NCI-H524 treated with DMSO at 0.1 percent for 48 hours (cell line): ENCODE results near the gene DYRK1B.
"Not testable (repeated sequence)": the region's sequence is repeated elsewhere in the genome, so short reads cannot be mapped to it uniquely, and the experiment has no call there.

Experiments used
- DNase-seq: peaks from one replicate; lab custom pipeline; 2025; lab: John Stamatoyannopoulos, UW

DYRK1B gene

DNA sequence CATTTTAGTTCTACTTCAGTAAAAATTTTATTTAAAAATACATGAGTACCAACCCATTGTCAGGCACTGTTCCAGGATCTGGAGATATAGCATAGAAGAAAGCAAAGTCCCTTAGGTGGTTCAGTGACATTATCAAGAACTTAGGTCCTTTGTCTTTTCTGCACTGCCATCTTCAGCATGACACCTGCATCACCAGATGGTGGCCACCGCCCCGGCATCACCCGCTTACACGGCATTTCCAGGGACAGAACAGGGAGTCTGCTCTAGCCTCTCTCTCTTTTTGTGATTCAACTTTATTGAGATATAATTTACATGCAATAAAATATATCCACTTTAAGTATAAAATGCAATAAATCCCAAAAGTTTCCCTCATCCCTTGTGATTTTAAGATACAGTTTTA, 23.5 kb downstream of the DYRK1B start:
- DNase-seq = no peak

GRCh38 chr19:39809368-39809767, 24.6 kb downstream of the DYRK1B start:
- DNase-seq = no peak

DNA sequence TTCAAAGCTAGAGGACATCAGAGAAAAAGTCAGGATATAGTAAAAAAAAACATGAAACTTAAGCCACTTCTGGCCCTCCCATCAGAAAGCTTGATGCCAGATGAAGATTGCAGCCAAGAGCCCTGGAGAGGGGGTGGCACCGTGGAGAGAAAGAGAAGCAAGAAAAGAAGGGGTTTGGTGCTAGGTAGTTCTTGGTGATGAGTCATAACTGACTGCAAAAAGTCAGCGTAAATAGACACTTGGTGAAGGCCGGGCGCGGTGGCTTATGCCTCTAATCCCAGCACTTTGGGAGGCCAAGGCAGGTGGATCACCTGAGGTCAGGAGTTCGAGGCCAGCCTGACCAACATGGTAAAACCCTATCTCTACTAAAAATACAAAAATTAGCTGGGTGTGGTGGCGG, 25.3 kb downstream of the DYRK1B start:
- DNase-seq = not testable (repeated sequence)

DNA sequence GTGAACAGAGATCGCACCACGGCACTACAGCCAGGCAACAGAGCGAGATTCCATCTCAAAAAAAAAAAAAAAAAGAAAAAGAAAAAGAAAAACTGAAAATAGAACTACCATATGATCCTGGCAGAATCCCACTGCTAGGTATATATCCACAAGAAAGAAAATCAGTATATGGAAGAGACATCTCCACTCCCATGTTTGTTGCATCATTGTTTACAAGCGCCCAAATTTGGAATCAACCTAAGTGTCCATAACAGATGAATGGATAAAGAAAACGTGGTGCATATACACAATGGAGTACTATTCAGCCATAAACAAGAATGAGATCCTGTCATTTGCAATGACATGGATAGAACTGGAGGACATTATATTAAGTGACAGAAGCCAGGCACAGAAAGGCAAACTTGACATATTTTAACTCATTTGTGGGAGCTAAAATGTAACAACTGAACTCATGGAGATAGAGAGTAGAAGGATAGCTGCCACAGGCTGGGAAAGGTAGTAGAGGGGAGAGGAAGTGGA, 26.1 kb downstream of the DYRK1B start:
- no peak for DNase-seq

GRCh38 chr19:39805104-39805503, 28.9 kb downstream of the DYRK1B start:
- DNase-seq = no peak

GRCh38 chr19:39802958-39803357, 31.0 kb downstream of the DYRK1B start:
- DNase-seq = no peak

GRCh38 chr19:39797083-39797482, 36.9 kb downstream of the DYRK1B start:
- no peak for DNase-seq

DNA sequence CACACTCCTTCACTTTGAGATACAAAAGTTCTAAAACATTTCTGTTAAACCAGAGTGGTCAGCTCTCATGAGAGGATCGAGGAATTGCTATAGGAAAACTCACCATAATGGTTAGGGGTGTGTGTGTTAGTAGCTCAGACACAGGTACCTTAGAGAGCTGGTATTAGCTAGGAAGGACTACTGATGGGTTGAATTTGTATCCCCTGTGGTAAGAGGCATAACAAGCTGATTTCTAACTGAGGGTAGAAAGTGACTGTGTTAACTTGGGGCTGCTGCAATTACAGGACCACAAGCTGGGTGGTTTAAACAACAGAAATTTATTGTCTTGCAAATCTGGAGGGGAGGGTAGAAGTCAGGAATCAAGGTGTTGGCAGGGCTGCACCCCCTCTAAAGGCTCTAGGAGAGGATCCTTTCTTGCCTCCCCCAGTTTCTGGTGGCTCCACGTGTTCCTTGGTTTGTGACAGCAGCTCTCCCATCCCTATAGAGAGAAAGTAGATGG, 37.9 kb downstream of the DYRK1B start:
- no peak for DNase-seq

GRCh38 chr19:39795001-39795400, 39.0 kb downstream of the DYRK1B start:
- DNase-seq = no peak

GRCh38 chr19:39792999-39793546, 40.9 kb downstream of the DYRK1B start:
- peak; percentile 30 for DNase-seq

DNA sequence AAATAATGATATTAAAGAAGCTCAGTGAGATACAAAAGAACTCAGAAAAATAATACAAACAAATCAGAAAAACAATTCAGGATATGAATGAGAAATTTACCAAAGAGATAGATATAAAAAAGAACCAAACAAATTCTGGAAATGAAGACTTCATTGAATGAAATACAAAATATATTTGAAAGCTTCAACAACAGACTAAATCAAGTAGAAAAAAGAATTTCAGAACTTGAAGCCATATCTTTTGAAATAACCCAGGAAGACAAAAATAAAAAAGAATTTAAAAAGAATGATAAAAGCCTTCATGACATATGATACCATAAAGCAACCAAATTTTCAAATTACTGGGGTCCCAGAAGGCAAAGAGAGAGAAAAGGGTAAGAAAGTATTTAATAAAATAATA, 45.7 kb downstream of the DYRK1B start:
- DNase-seq = no peak

DNA sequence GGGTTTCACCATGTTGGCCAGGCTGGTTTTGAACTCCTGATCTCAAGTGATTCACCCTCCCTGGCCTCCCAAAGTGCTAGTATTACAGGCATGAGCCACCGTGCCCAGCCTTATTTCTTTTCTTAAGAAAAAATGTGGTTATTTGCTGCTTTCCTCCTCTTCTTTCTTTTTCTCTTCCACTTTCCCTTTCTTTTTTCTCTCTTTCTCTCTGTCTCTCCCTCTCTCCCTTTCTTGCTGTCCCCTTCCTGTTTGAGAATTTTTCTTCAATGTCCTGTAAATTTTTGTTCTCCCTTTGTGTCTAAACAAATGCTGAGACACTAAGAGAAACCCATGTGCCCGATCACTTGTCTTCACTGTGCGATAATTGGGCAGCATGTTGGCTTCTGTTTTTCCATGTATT, 53.1 kb downstream of the DYRK1B start:
- DNase-seq = no peak

- DNase-seq = no peak
Observed at GRCh38 chr19:39778763-39779162, 55.2 kb downstream of the DYRK1B start, which contains the start of gene LEUTX. LEUTX (plus strand) TSS chr19:39778854; CDS start chr19:39778921, 67 bp downstream.
